ENCODE data around the gene GPANK1. TPM values are rescaled to one million over a fixed set of nuclear protein-coding genes. Genes with fewer than 3 reads are reported as not detected.

Gene GPANK1
- total RNA-seq, 2 donors from 2014 or later, result 36.2 to 39.0 TPM

GRCh38 chr6:31620586-31621319 lies 44.0 kb downstream of the GPANK1 start, which contains the start of gene PRRC2A:
Gene PRRC2A, plus strand, starts transcription at chr6:31620715. Its CDS starts 2,075 bp downstream, at chr6:31622790.
- ATAC-seq (peak; percentile 34 to 39), DNase-seq (ENCODE audit: low spot score in 2 of 2) (peak in 1 of 2 donors; percentile 94)
- H3K9me3 Mint-ChIP-seq, result no peaks in the 10 kb centered on the region
- H3K36me3 Mint-ChIP-seq, result peaks cover 39 to 48% of the 10 kb centered on the region in 2 donors
- H3K27ac Mint-ChIP-seq, result peak within 1 kb of the TSS; percentile 95 to 98

- Mint-ChIP-seq H3K9me3 (no peaks in the 10 kb centered on the region), H3K36me3 (peaks cover 33 to 42% of the 10 kb centered on the region in 2 donors), H3K27ac (peak overlapping the region; percentile 95 to 96)
- DNase-seq (ENCODE audit: low spot score in 2 of 2) (peak; percentile 94 to 97), ATAC-seq (peak; percentile 84 to 87)
Observed at GRCh38 chr6:31619805-31620585, 44.8 kb downstream of the GPANK1 start.

GRCh38 chr6:31617010-31617409 lies 47.8 kb downstream of the GPANK1 start:
- DNase-seq (ENCODE audit: low spot score in 2 of 2) (no peak), ATAC-seq (no peak)
- H3K27ac Mint-ChIP-seq, result peak overlapping the region in 1 of 2 donors; percentile 80
- peaks cover 12 to 23% of the 10 kb centered on the region in 2 donors for H3K36me3 Mint-ChIP-seq
- H3K9me3 Mint-ChIP-seq, result no peaks in the 10 kb centered on the region

- H3K27ac Mint-ChIP-seq, result peak overlapping the region; percentile 80 to 96
- DNase-seq (ENCODE audit: low spot score in 2 of 2) (peak in 1 of 2 donors; percentile 34), ATAC-seq (no peak)
- H3K9me3 Mint-ChIP-seq, result no peaks in the 10 kb centered on the region
- peaks cover 0 to 11% of the 10 kb centered on the region in 2 donors for H3K36me3 Mint-ChIP-seq
Observed at GRCh38 chr6:31615748-31616147, 49.0 kb downstream of the GPANK1 start.

GRCh38 chr6:31614684-31615578 lies 49.9 kb downstream of the GPANK1 start, which contains the start of gene AIF1:
Gene AIF1, plus strand, starts transcription at chr6:31615234. Its CDS starts 96 bp downstream, at chr6:31615330.
- no peak for DNase-seq (ENCODE audit: low spot score in 2 of 2)
- Mint-ChIP-seq H3K36me3 (peaks cover 0 to 11% of the 10 kb centered on the region in 2 donors), H3K27ac (peak within 1 kb of the TSS; percentile 80 to 96), H3K9me3 (no peaks in the 10 kb centered on the region)
- no peak for ATAC-seq

GRCh38 chr6:31614075-31614619 lies 50.6 kb downstream of the GPANK1 start:
- Mint-ChIP-seq H3K27ac (peak overlapping the region in 1 of 2 donors; percentile 15), H3K9me3 (no peaks in the 10 kb centered on the region), H3K36me3 (peaks cover 0 to 11% of the 10 kb centered on the region in 2 donors)
- DNase-seq (ENCODE audit: low spot score in 2 of 2) (no peak), ATAC-seq (no peak)

Other genes with a start within 250 kb of the GPANK1 start
- 10 to 100 TPM; 20.3 to 35.2 TPM for gene MICB, start 166.9 kb downstream of the GPANK1 start, total RNA-seq
- gene MCCD1, start 136.0 kb downstream of the GPANK1 start, total RNA-seq, result not detected
- gene DDX39B, start 123.0 kb downstream of the GPANK1 start, total RNA-seq, result 100 to 1,000 TPM; 569 to 658 TPM
- gene ATP6V1G2, start 118.4 kb downstream of the GPANK1 start, total RNA-seq, result 1 to 10 TPM; 4.1 to 7.4 TPM
- 10 to 100 TPM; 19.4 to 39.7 TPM for gene NFKBIL1, start 117.4 kb downstream of the GPANK1 start, total RNA-seq
- gene LTA, start 92.7 kb downstream of the GPANK1 start, total RNA-seq, result 1,000 to 10,000 TPM in 1 of 2 donors, 100 to 1,000 TPM in 1; 266 to 1,366 TPM
- 100 to 1,000 TPM in 1 of 2 donors, 10 to 100 TPM in 1; 52.0 to 250 TPM for gene TNF, start 89.4 kb downstream of the GPANK1 start, total RNA-seq
- 100 to 1,000 TPM in 1 of 2 donors, 10 to 100 TPM in 1; 89.3 to 294 TPM for gene LTB, start 82.6 kb downstream of the GPANK1 start, total RNA-seq
- gene LST1, start 78.7 kb downstream of the GPANK1 start, total RNA-seq, result 10 to 100 TPM; 18.2 to 21.6 TPM
- 10 to 100 TPM; 12.7 to 17.2 TPM for gene NCR3, start 72.0 kb downstream of the GPANK1 start, total RNA-seq
- gene AIF1, start 49.8 kb downstream of the GPANK1 start, total RNA-seq, result 100 to 1,000 TPM in 1 of 2 donors, 10 to 100 TPM in 1; 43.9 to 117 TPM
- gene PRRC2A, start 44.3 kb downstream of the GPANK1 start, total RNA-seq, result 100 to 1,000 TPM; 253 to 336 TPM
- gene BAG6, start 12.3 kb downstream of the GPANK1 start, total RNA-seq, result 100 to 1,000 TPM; 286 to 303 TPM
- gene APOM, start 9.1 kb downstream of the GPANK1 start, total RNA-seq, result 1 to 10 TPM; 2.6 to 2.7 TPM
- 10 to 100 TPM; 15.0 to 16.4 TPM for gene C6orf47, start 4.2 kb downstream of the GPANK1 start, total RNA-seq
- gene CSNK2B, start 1.1 kb upstream of the GPANK1 start, total RNA-seq, result 100 to 1,000 TPM; 242 to 251 TPM
- 10 to 100 TPM; 23.4 to 26.5 TPM for gene LY6G5B, start 5.0 kb upstream of the GPANK1 start, total RNA-seq
- gene LY6G5C, start 16.1 kb upstream of the GPANK1 start, total RNA-seq, result 1 to 10 TPM; 1.8 to 4.1 TPM
- 10 to 100 TPM; 33.1 to 46.8 TPM for gene ABHD16A, start 38.3 kb upstream of the GPANK1 start, total RNA-seq
- gene LY6G6F, start 41.9 kb upstream of the GPANK1 start, total RNA-seq, result not detected
- not detected for gene LY6G6D, start 50.4 kb upstream of the GPANK1 start, total RNA-seq
- gene LY6G6C, start 56.7 kb upstream of the GPANK1 start, total RNA-seq, result not detected
- gene MPIG6B, start 58.4 kb upstream of the GPANK1 start, total RNA-seq, result not detected
- gene DDAH2, start 64.3 kb upstream of the GPANK1 start, total RNA-seq, result 10 to 100 TPM in 1 of 2 donors, 1 to 10 TPM in 1; 6.7 to 42.6 TPM
- gene CLIC1, start 71.5 kb upstream of the GPANK1 start, total RNA-seq, result 100 to 1,000 TPM; 440 to 455 TPM
- gene MSH5, start 75.0 kb upstream of the GPANK1 start, total RNA-seq, result 100 to 1,000 TPM; 116 to 158 TPM
- 10 to 100 TPM; 13.3 to 21.3 TPM for gene SAPCD1, start 97.7 kb upstream of the GPANK1 start, total RNA-seq
- gene VWA7, start 112.3 kb upstream of the GPANK1 start, total RNA-seq, result 1 to 10 TPM in 1 of 2 donors, under 1 TPM in 1; 0.68 to 2.6 TPM
- 100 to 1,000 TPM in 1 of 2 donors, 10 to 100 TPM in 1; 57.7 to 127 TPM for gene VARS1, start 130.8 kb upstream of the GPANK1 start, total RNA-seq
- 100 to 1,000 TPM; 150 to 173 TPM for gene LSM2, start 142.0 kb upstream of the GPANK1 start, total RNA-seq
- 1 to 10 TPM; 2.3 to 2.8 TPM for gene HSPA1L, start 150.3 kb upstream of the GPANK1 start, total RNA-seq
- gene HSPA1A, start 150.5 kb upstream of the GPANK1 start, total RNA-seq, result 10 to 100 TPM; 55.1 to 79.8 TPM
- gene HSPA1B, start 162.7 kb upstream of the GPANK1 start, total RNA-seq, result 100 to 1,000 TPM in 1 of 2 donors, 10 to 100 TPM in 1; 53.8 to 171 TPM
- gene NEU1, start 197.8 kb upstream of the GPANK1 start, total RNA-seq, result 10 to 100 TPM; 18.6 to 48.8 TPM
- under 1 TPM in 1 of 2 donors, not detected in 1; 0.29 TPM for gene SLC44A4, start 214.0 kb upstream of the GPANK1 start, total RNA-seq
- gene EHMT2, start 232.7 kb upstream of the GPANK1 start, total RNA-seq, result 10 to 100 TPM; 40.1 to 58.5 TPM
- gene ZBTB12, start 237.1 kb upstream of the GPANK1 start, total RNA-seq, result 1 to 10 TPM; 1.3 to 2.4 TPM